Astrocyte of the spinal cord (primary cell): ENCODE data around the gene KCP.

Experiments
- DNase-seq: peaks from one replicate; pipeline ENCODE4 v3.0.0; 2011; ENCODE audit warnings: low read depth, low spot score
- H3K4me3 ChIP-seq: 2 replicates; pipeline ENCODE4 v1.5.1; 2011; ENCODE audit warnings: low read depth, mild to moderate bottlenecking, low read length, moderate library complexity
- CTCF ChIP-seq: IDR thresholded peaks from 2 replicates; pipeline ENCODE4 v1.5.1; 2012; ENCODE audit warnings: low read depth, mild to moderate bottlenecking, low read length, inconsistent platforms
- in situ Hi-C: cut with HindIII; loops from 2 replicates; pipeline ENCODE4 v1.10.0; 2017; ENCODE audit warnings: low sequenced_read_pairs

The KCP gene

GRCh38 chr7:128882134-128882533 is 28.4 kb downstream of the KCP start:
- no peak for DNase-seq
- no peak for TF ChIP-seq CTCF
- in situ Hi-C loops = no loop called here
- no peak overlapping the region for H3K4me3 ChIP-seq

GRCh38 chr7:128881458-128882125 is 28.9 kb downstream of the KCP start:
- no peak for TF ChIP-seq CTCF
- DNase-seq = no peak
- in situ Hi-C loops = no loop called here
- H3K4me3 ChIP-seq = no peak overlapping the region

- in situ Hi-C loops = no loop called here
- TF ChIP-seq CTCF = no peak
- no peak for DNase-seq
- no peak overlapping the region for H3K4me3 ChIP-seq
Observed at GRCh38 chr7:128880791-128881457, 29.6 kb downstream of the KCP start.

- H3K4me3 ChIP-seq = no peak overlapping the region
- peak; percentile 86 for TF ChIP-seq CTCF
- in situ Hi-C loops = no loop called here
- DNase-seq = peak; percentile 51
Observed at GRCh38 chr7:128879939-128880746, 30.4 kb downstream of the KCP start.

GRCh38 chr7:128879461-128879938 is 31.0 kb downstream of the KCP start:
- no peak for DNase-seq
- no peak for TF ChIP-seq CTCF
- H3K4me3 ChIP-seq = no peak overlapping the region
- in situ Hi-C loops = no loop called here

GRCh38 chr7:128878226-128879105 is 32.0 kb downstream of the KCP start:
- no peak for TF ChIP-seq CTCF
- in situ Hi-C loops = no loop called here
- no peak for DNase-seq
- no peak overlapping the region for H3K4me3 ChIP-seq
